Activated CD8-positive, alpha-beta T cell treated with anti-CD3 and anti-CD28 coated beads for 36 hours (primary cell): ENCODE results near the gene CES2. TPM values are rescaled to one million over a fixed set of nuclear protein-coding genes. Genes with fewer than 3 reads are reported as not detected.
"Not testable (repeated sequence)": the region's sequence is repeated elsewhere in the genome, so short reads cannot be mapped to it uniquely, and the experiment has no call there.

ENCODE experiments used
- ATAC-seq: fragments of 200-7000 bp; cut with Tn5 transposase; one replicate; pipeline ENCODE4 v1.10.0; 2021; ENCODE audit warnings: mild to moderate bottlenecking, moderate library complexity
- CTCF ChIA-PET: fragments of 350-600 bp; sonication (Branson Sonifier 250); formaldehyde crosslinking; loops from one replicate; lab custom pipeline; 2021; ENCODE audit warnings: antibody characterized with exemption; lab: Charles Lee
- POLR2A ChIA-PET: fragments of 350-600 bp; sonication (Branson Sonifier 250); formaldehyde crosslinking; loops from one replicate; lab custom pipeline; 2021; ENCODE audit warnings: antibody characterized with exemption; lab: Charles Lee
- DNase-seq: peaks from one replicate; pipeline ENCODE4 v3.0.0-alpha.2; 2020
- H3K27ac Mint-ChIP-seq: one replicate; pipeline ENCODE4 v1.8.0; 2021; ENCODE audit warnings: mild to moderate bottlenecking, mixed read lengths
- H3K27me3 Mint-ChIP-seq: one replicate; pipeline ENCODE4 v1.8.0; 2021; ENCODE audit warnings: mixed read lengths
- H3K36me3 Mint-ChIP-seq: one replicate; pipeline ENCODE4 v1.8.0; 2021; ENCODE audit warnings: low read depth, mixed read lengths
- H3K4me1 Mint-ChIP-seq: one replicate; pipeline ENCODE4 v1.8.0; 2021; ENCODE audit warnings: low read depth, mixed read lengths
- H3K4me3 Mint-ChIP-seq: one replicate; pipeline ENCODE4 v1.8.0; 2021; ENCODE audit warnings: mild to moderate bottlenecking, moderate library complexity, mixed read lengths
- H3K9me3 Mint-ChIP-seq: one replicate; pipeline ENCODE4 v1.8.0; 2021; ENCODE audit warnings: mixed read lengths
- CTCF ChIP-seq: fragments of 200-600 bp; IDR thresholded peaks from one replicate; pipeline ENCODE4 v1.8.0; 2022; ENCODE audit warnings: antibody characterized with exemption, mild to moderate bottlenecking
- intact Hi-C: fragments of 100-400 bp; cut with micrococcal nuclease; formaldehyde crosslinking; loops from one replicate; pipeline ENCODE4 v1.10.0; 2022
- total RNA-seq, 2 experiments: library from RNA; stranded (reverse); gene quantifications; one replicate each; pipeline ENCODE4 v1.2.3, GENCODE V29; 2021

Gene CES2
- total RNA-seq, 2 experiments from 2014 or later: 24.7 to 24.9 TPM

- no peak overlapping the region for H3K4me3 Mint-ChIP-seq
- CTCF ChIA-PET: interaction anchor here (1.5 to 5.2 kb wide), 3 partner anchors 12 to 183 kb away, joined by 4 to 41 read pairs (median 9); partner anchors contain the start of gene CES3
- H3K36me3 Mint-ChIP-seq: no peaks in the 10 kb centered on the region
- no peak for TF ChIP-seq CTCF
- H3K27me3 Mint-ChIP-seq: peaks cover 4% of the 10 kb centered on the region
- POLR2A ChIA-PET: interaction anchor here (1.0 to 1.4 kb wide), 4 partner anchors 38 to 70 kb away, joined by 3 to 4 read pairs (median 4); partner anchors contain the start of gene CBFB
- H3K9me3 Mint-ChIP-seq: no peaks in the 10 kb centered on the region
- ATAC-seq: no peak
- intact Hi-C loops: loop anchor here (10.0 kb wide), 1 partner anchor 212 kb away; the partner anchor contains the start of gene MATCAP1
- H3K4me1 Mint-ChIP-seq: peaks cover 19% of the 10 kb centered on the region
- no peak overlapping the region for H3K27ac Mint-ChIP-seq
- no peak for DNase-seq
Measured at GRCh38 chr16:66972983-66973382, 37.7 kb downstream of the CES2 start.

- no peak for TF ChIP-seq CTCF
- Mint-ChIP-seq H3K27me3 (peaks cover 4% of the 10 kb centered on the region), H3K9me3 (no peaks in the 10 kb centered on the region), H3K36me3 (no peaks in the 10 kb centered on the region), H3K4me3 (no peak overlapping the region), H3K27ac (no peak overlapping the region), H3K4me1 (peaks cover 24% of the 10 kb centered on the region)
- intact Hi-C loops: loop anchor here (10.0 kb wide), 1 partner anchor 211 kb away; the partner anchor contains the start of gene MATCAP1
- DNase-seq: no peak
- CTCF ChIA-PET: interaction anchor here (1.5 to 5.2 kb wide), 3 partner anchors 13 to 182 kb away, joined by 4 to 41 read pairs (median 9); partner anchors contain the start of gene CES3
- POLR2A ChIA-PET: interaction anchor here (1.1 to 1.4 kb wide), 3 partner anchors 40 to 69 kb away, joined by 3 to 4 read pairs (median 4); partner anchors contain the start of gene CBFB
- ATAC-seq: no peak
Measured at GRCh38 chr16:66973716-66974115, 38.4 kb downstream of the CES2 start.

- intact Hi-C loops: loop anchor here (10.0 kb wide), 1 partner anchor 210 kb away; the partner anchor contains the start of gene MATCAP1
- H3K4me1 Mint-ChIP-seq: peaks cover 30% of the 10 kb centered on the region
Measured at GRCh38 chr16:66974156-66974931, 39.0 kb downstream of the CES2 start.

GRCh38 chr16:66974932-66975246 lies 39.6 kb downstream of the CES2 start:
- POLR2A ChIA-PET: interaction anchor here (1.0 to 1.1 kb wide), 2 partner anchors 10 to 39 kb away, joined by 3 to 5 read pairs; no protein-coding TSS in a partner anchor

More at GRCh38 chr16:66974156-66974931, 39.0 kb downstream of the CES2 start:
- Mint-ChIP-seq H3K4me3 (peak overlapping the region; percentile 72), H3K27ac (peak overlapping the region; percentile 58)
- H3K27me3 Mint-ChIP-seq, ATAC-seq, DNase-seq, H3K9me3 Mint-ChIP-seq, H3K36me3 Mint-ChIP-seq: not testable (repeated sequence)
- ChIA-PET POLR2A (interaction anchor here (1.0 to 1.4 kb wide), 5 partner anchors 11 to 69 kb away, joined by 3 to 5 read pairs (median 4); partner anchors contain the start of gene CBFB), CTCF (interaction anchor here (1.1 to 6.2 kb wide), 9 partner anchors 9 to 211 kb away, joined by 3 to 53 read pairs (median 15); partner anchors contain the start of gene CES3)

GRCh38 chr16:66975302-66975893 lies 40.1 kb downstream of the CES2 start:
- intact Hi-C loops: loop anchor here (5.0 to 10.0 kb wide), 3 partner anchors 127 to 209 kb away; partner anchors contain the start of genes FBXL8, MATCAP1 and TRADD
- CTCF ChIA-PET: interaction anchor here (0.8 to 6.2 kb wide), 19 partner anchors 8 to 452 kb away, joined by 3 to 53 read pairs (median 6); partner anchors contain the start of genes CES3 and NOL3
- Mint-ChIP-seq H3K4me3 (peak overlapping the region; percentile 72), H3K27ac (peak overlapping the region; percentile 58), H3K4me1 (peaks cover 34% of the 10 kb centered on the region), H3K9me3 (no peaks in the 10 kb centered on the region), H3K36me3 (no peaks in the 10 kb centered on the region), H3K27me3 (peaks cover 4% of the 10 kb centered on the region)
- no peak for TF ChIP-seq CTCF
- DNase-seq: no peak
- POLR2A ChIA-PET: interaction anchor here (0.9 to 1.1 kb wide), 4 partner anchors 10 to 80 kb away, joined by 3 to 6 read pairs (median 4); no protein-coding TSS in a partner anchor
- ATAC-seq: no peak

More at GRCh38 chr16:66974932-66975246, 39.6 kb downstream of the CES2 start:
- H3K27me3 Mint-ChIP-seq, H3K36me3 Mint-ChIP-seq, H3K9me3 Mint-ChIP-seq, ATAC-seq: not testable (repeated sequence)
- H3K4me1 Mint-ChIP-seq: peaks cover 31% of the 10 kb centered on the region
- CTCF ChIA-PET: interaction anchor here (1.1 to 6.2 kb wide), 12 partner anchors 9 to 453 kb away, joined by 3 to 53 read pairs (median 8); partner anchors contain the start of gene CES3
- intact Hi-C loops: loop anchor here (5.0 to 10.0 kb wide), 3 partner anchors 127 to 210 kb away; partner anchors contain the start of genes FBXL8, MATCAP1 and TRADD
- peak overlapping the region; percentile 58 for H3K27ac Mint-ChIP-seq
- peak; percentile 82 for DNase-seq
- peak overlapping the region; percentile 72 for H3K4me3 Mint-ChIP-seq
